Measurements from ENCODE around the gene SIRPB1.

DNA sequence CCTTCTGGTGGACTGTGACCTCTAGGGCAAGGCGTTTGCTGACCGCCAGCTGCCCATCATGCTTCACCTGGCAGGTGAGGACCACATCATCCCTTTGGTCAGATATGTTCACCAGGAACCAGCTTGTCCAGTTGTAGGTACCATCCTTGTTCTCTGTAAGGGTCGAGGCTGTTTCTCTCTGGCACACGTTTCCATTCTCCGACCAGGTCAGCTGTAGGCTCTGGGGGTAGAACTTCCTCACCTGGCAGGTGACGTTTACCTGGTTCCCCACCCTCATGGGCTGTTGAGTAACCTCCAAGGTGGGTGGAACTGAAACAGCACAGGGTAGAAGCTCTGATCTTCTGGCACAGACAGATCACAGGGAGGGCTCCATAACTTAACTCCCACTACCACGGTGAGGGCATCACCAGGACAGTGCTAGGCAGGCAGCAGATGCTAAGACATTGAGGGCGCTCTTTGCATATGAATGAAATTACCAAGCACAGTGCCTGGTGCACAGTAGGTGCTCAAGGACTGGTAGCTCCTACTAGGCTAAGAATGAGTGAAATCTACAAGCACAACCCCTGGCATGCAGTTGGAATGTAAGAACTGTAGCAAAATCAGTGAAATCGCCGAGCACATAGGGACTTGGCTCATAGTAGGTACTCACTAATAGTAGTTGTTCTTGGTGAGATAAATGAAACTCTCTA, 15.6 kb upstream of the SIRPB1 start:
- no peak for TF ChIP-seq POLR2A (IDR thresholded peaks at IDR 0.05; ENCODE audit: low read depth)
- no peak for TF ChIP-seq EP300 (IDR thresholded peaks at IDR 0.05)
- TF ChIP-seq, protein P1, sequence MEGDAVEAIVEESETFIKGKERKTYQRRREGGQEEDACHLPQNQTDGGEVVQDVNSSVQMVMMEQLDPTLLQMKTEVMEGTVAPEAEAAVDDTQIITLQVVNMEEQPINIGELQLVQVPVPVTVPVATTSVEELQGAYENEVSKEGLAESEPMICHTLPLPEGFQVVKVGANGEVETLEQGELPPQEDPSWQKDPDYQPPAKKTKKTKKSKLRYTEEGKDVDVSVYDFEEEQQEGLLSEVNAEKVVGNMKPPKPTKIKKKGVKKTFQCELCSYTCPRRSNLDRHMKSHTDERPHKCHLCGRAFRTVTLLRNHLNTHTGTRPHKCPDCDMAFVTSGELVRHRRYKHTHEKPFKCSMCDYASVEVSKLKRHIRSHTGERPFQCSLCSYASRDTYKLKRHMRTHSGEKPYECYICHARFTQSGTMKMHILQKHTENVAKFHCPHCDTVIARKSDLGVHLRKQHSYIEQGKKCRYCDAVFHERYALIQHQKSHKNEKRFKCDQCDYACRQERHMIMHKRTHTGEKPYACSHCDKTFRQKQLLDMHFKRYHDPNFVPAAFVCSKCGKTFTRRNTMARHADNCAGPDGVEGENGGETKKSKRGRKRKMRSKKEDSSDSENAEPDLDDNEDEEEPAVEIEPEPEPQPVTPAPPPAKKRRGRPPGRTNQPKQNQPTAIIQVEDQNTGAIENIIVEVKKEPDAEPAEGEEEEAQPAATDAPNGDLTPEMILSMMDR (IDR thresholded peaks at IDR 0.05), result no peak
- TF ChIP-seq POLR2AphosphoS5 (IDR thresholded peaks at IDR 0.05), result no peak

Data from esophagus muscularis mucosa (tissue), 4 donors.